ENCODE results near the gene HOXD9. TPM values are rescaled to one million over a fixed set of nuclear protein-coding genes. Genes with fewer than 3 reads are reported as not detected.

Gene HOXD9
- total RNA-seq, 2 experiments from 2014 or later, result not detected

GRCh38 chr2:176103194-176103593, 19.3 kb upstream of the HOXD9 start:
- TF ChIP-seq EZH2phosphoT487 (IDR thresholded peaks at IDR 0.05; ENCODE audit: borderline replicate concordance, low read depth, low read length), result no peak
- TF ChIP-seq, protein P1, sequence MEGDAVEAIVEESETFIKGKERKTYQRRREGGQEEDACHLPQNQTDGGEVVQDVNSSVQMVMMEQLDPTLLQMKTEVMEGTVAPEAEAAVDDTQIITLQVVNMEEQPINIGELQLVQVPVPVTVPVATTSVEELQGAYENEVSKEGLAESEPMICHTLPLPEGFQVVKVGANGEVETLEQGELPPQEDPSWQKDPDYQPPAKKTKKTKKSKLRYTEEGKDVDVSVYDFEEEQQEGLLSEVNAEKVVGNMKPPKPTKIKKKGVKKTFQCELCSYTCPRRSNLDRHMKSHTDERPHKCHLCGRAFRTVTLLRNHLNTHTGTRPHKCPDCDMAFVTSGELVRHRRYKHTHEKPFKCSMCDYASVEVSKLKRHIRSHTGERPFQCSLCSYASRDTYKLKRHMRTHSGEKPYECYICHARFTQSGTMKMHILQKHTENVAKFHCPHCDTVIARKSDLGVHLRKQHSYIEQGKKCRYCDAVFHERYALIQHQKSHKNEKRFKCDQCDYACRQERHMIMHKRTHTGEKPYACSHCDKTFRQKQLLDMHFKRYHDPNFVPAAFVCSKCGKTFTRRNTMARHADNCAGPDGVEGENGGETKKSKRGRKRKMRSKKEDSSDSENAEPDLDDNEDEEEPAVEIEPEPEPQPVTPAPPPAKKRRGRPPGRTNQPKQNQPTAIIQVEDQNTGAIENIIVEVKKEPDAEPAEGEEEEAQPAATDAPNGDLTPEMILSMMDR (conservative IDR thresholded peaks at IDR 0.05; ENCODE audit: low read length), result no peak
- Histone ChIP-seq H3K79me2 (ENCODE audit: insufficient read depth, low read depth, low read length) (no peaks in the 10 kb centered on the region), H3K4me3 (ENCODE audit: low read depth, low read length, poor library complexity, severe bottlenecking) (no peak overlapping the region), H3K36me3 (ENCODE audit: insufficient read depth, low read length) (no peaks in the 10 kb centered on the region), H3K9me3 (ENCODE audit: low read length) (no peaks in the 10 kb centered on the region), H2AFZ (ENCODE audit: low read length) (no peak overlapping the region), H3K4me2 (ENCODE audit: low read length) (no peak overlapping the region), H3K9me2 (ENCODE audit: insufficient read depth, low read length) (no peaks in the 10 kb centered on the region), H3K4me1 (ENCODE audit: insufficient read depth, low read length, poor library complexity, severe bottlenecking) (no peaks in the 10 kb centered on the region), H3K27ac (ENCODE audit: low read depth, low read length, poor library complexity, severe bottlenecking) (no peak overlapping the region), H4K20me1 (ENCODE audit: insufficient read depth, low read length) (no peaks in the 10 kb centered on the region)
- DNase-seq (ENCODE audit: low spot score), result no peak
- CTCF ChIA-PET (ENCODE audit: unreplicated experiment), result no interaction called here
- POLR2A ChIA-PET, result no interaction called here
- BruUV-seq (replicated peaks), result no TSS peak
- intact Hi-C loops (cut with micrococcal nuclease; ENCODE audit: unreplicated experiment), result no loop called here

DNA sequence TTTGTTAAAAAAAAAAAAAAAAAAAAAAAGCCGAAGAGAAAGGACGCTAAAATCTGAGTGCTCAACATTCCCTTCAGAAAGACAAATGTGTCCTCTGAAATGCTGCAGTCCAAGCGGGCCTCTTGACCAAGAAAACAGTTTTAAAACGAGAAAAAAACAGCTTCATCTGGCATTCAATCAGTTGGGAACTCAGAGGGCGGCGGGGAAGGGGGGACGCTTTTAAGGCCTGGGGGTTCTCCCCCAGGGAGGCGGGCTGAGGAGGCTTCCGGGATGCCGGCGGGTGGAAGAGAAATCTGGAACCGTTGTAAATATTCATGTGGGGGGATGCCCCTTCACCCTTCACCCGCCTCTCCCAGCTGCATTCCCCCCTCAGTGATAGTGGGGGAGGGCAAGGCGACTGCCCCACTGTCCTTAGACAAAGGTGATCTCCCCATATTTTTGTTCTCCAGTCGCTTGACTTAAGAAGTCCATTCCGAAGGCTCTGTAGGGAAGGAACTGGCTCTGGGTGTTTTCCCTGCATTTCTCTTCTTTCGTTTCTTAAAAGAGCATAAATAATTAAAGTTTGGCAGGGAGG, 18.7 kb upstream of the HOXD9 start:
- no peak for TF ChIP-seq EZH2phosphoT487 (IDR thresholded peaks at IDR 0.05; ENCODE audit: borderline replicate concordance, low read depth, low read length)
- TF ChIP-seq, protein P1 (conservative IDR thresholded peaks at IDR 0.05; ENCODE audit: low read length), result no peak
- Histone ChIP-seq H3K79me2 (ENCODE audit: insufficient read depth, low read depth, low read length) (no peaks in the 10 kb centered on the region), H3K9me3 (ENCODE audit: low read length) (no peaks in the 10 kb centered on the region), H3K9me2 (ENCODE audit: insufficient read depth, low read length) (no peaks in the 10 kb centered on the region), H3K27ac (ENCODE audit: low read depth, low read length, poor library complexity, severe bottlenecking) (no peak overlapping the region), H3K4me2 (ENCODE audit: low read length) (no peak overlapping the region), H3K4me3 (ENCODE audit: low read depth, low read length, poor library complexity, severe bottlenecking) (no peak overlapping the region), H4K20me1 (ENCODE audit: insufficient read depth, low read length) (no peaks in the 10 kb centered on the region), H3K36me3 (ENCODE audit: insufficient read depth, low read length) (no peaks in the 10 kb centered on the region), H2AFZ (ENCODE audit: low read length) (no peak overlapping the region), H3K4me1 (ENCODE audit: insufficient read depth, low read length, poor library complexity, severe bottlenecking) (no peaks in the 10 kb centered on the region)
- DNase-seq (ENCODE audit: low spot score), result no peak
- CTCF ChIA-PET (ENCODE audit: unreplicated experiment), result no interaction called here
- no TSS peak for BruUV-seq (replicated peaks)
- intact Hi-C loops (cut with micrococcal nuclease; ENCODE audit: unreplicated experiment), result no loop called here
- POLR2A ChIA-PET, result interaction anchor here (0.7 kb wide), 1 partner anchor 208 kb away, joined by 4 read pairs; no protein-coding TSS in a partner anchor

- H3K79me2 ChIP-seq (ENCODE audit: insufficient read depth, low read depth, low read length), result no peaks in the 10 kb centered on the region
- H3K9me3 ChIP-seq (ENCODE audit: low read length), result no peaks in the 10 kb centered on the region
- POLR2A ChIA-PET, result interaction anchor here (0.7 kb wide), 1 partner anchor 207 kb away, joined by 4 read pairs; no protein-coding TSS in a partner anchor
Observed at GRCh38 chr2:176104316-176105077, 18.0 kb upstream of the HOXD9 start.

More at GRCh38 chr2:176104316-176105077, 18.0 kb upstream of the HOXD9 start:
- H3K4me2 ChIP-seq (ENCODE audit: low read length), result no peak overlapping the region
- intact Hi-C loops (cut with micrococcal nuclease; ENCODE audit: unreplicated experiment), result no loop called here
- H3K4me3 ChIP-seq (ENCODE audit: low read depth, low read length, poor library complexity, severe bottlenecking), result no peak overlapping the region
- H3K36me3 ChIP-seq (ENCODE audit: insufficient read depth, low read length), result no peaks in the 10 kb centered on the region
- no peak for DNase-seq (ENCODE audit: low spot score)
- BruUV-seq (replicated peaks), result no TSS peak
- H4K20me1 ChIP-seq (ENCODE audit: insufficient read depth, low read length), result no peaks in the 10 kb centered on the region
- no peaks in the 10 kb centered on the region for H3K4me1 ChIP-seq (ENCODE audit: insufficient read depth, low read length, poor library complexity, severe bottlenecking)
- H2AFZ ChIP-seq (ENCODE audit: low read length), result no peak overlapping the region
- H3K9me2 ChIP-seq (ENCODE audit: insufficient read depth, low read length), result no peaks in the 10 kb centered on the region
- H3K27ac ChIP-seq (ENCODE audit: low read depth, low read length, poor library complexity, severe bottlenecking), result no peak overlapping the region
- TF ChIP-seq, protein P1 (conservative IDR thresholded peaks at IDR 0.05; ENCODE audit: low read length), result no peak
- no peak for TF ChIP-seq EZH2phosphoT487 (IDR thresholded peaks at IDR 0.05; ENCODE audit: borderline replicate concordance, low read depth, low read length)
- CTCF ChIA-PET (ENCODE audit: unreplicated experiment), result no interaction called here
